Endothelial cell of umbilical vein (primary cell): Measurements from ENCODE around the gene CD44. TPM values are rescaled to one million over a fixed set of nuclear protein-coding genes. Genes with fewer than 3 reads are reported as not detected.

Source experiments
- BruUV-seq: library from RNA; stranded (reverse); fragments of 400-500 nt; replicated peaks from 2 replicates; lab custom pipeline; 2021; lab: Mats Ljungman, UMichigan
- CTCF ChIA-PET: fragments of 300-600, 350-600 bp; sonication (Branson Sonifier 250); formaldehyde crosslinking; loops from one replicate; lab custom pipeline; 2021; ENCODE audit warnings: antibody characterized with exemption, inconsistent platforms; lab: Charles Lee
- POLR2A ChIA-PET: fragments of 300-600, 350-600 bp; sonication (Branson Sonifier 250); formaldehyde crosslinking; loops from one replicate; lab custom pipeline; 2021; ENCODE audit warnings: antibody characterized with exemption, inconsistent platforms; lab: Charles Lee
- DNase-seq: peaks from one replicate; pipeline ENCODE4 v3.0.0-alpha.2; 2011; ENCODE audit warnings: low read depth, low spot score
- FAIRE-seq: peaks from 2 replicates; lab custom pipeline; 2011; peaks lifted over from hg19 to GRCh38; lab: Jason Lieb, UNC
- H2AFZ ChIP-seq: 2 replicates; pipeline ENCODE4 v1.6.0; 2012; ENCODE audit warnings: low read depth, low read length, control low read depth, inconsistent platforms
- H3K27ac ChIP-seq: 2 replicates; pipeline ENCODE4 v1.5.1; 2011; ENCODE audit warnings: low read depth, mild to moderate bottlenecking, control low read depth, low read length, moderate library complexity; ENCODE audit not compliant: insufficient read depth
- H3K27me3 ChIP-seq, 2 experiments: 2 replicates each; pipeline versions ENCODE4 v1.6.0 to v1.6.1; 2011; ENCODE audit warnings: low read length in 2 of 2, mixed read lengths in 1 of 2; ENCODE audit not compliant: control insufficient read depth in 2 of 2, insufficient read depth in 2 of 2
- H3K36me3 ChIP-seq, 2 experiments: 2 replicates in 1 of 2; 3 replicates in 1 of 2; pipeline ENCODE4 v1.5.1; 2011; ENCODE audit warnings: low read length in 2 of 2, mild to moderate bottlenecking in 1 of 2, moderate library complexity in 1 of 2; ENCODE audit not compliant: control insufficient read depth in 2 of 2, insufficient read depth in 2 of 2; ENCODE audit errors: extremely low read depth in 1 of 2
- H3K4me1 ChIP-seq: 3 replicates; pipeline ENCODE4 v1.5.1; 2011; ENCODE audit warnings: mild to moderate bottlenecking, low read length; ENCODE audit not compliant: control insufficient read depth, insufficient read depth; ENCODE audit errors: extremely low read depth
- H3K4me2 ChIP-seq: 2 replicates; pipeline ENCODE4 v1.6.1; 2011; ENCODE audit warnings: low read length, control low read depth, mixed read lengths; ENCODE audit not compliant: insufficient read depth
- H3K4me3 ChIP-seq, 3 experiments: fragments of 200-600 bp in 1 of 3; sonication (generic), shearing (Covaris generic) in 1 of 3; replicated peaks in 1 of 3; 2 replicates each; pipeline ENCODE4 v1.5.1; 2011 to 2016; ENCODE audit warnings: control low read depth in 3 of 3, low read length in 3 of 3, mild to moderate bottlenecking in 2 of 3, inconsistent platforms in 1 of 3, low read depth in 1 of 3, moderate library complexity in 1 of 3; ENCODE audit not compliant: insufficient read depth in 1 of 3
- H3K79me2 ChIP-seq: 2 replicates; pipeline ENCODE4 v1.6.0; 2012; ENCODE audit warnings: low read length, inconsistent platforms; ENCODE audit not compliant: control insufficient read depth, insufficient read depth
- H3K9ac ChIP-seq: replicated peaks from 2 replicates; pipeline ENCODE3; 2011; ENCODE audit warnings: low read length, control low read depth; ENCODE audit not compliant: insufficient read depth; ENCODE audit errors: extremely low read depth
- H3K9me1 ChIP-seq: replicated peaks from 3 replicates; pipeline ENCODE4 v1.6.0; 2011; ENCODE audit warnings: mild to moderate bottlenecking, low read length; ENCODE audit not compliant: control insufficient read depth, insufficient read depth; ENCODE audit errors: extremely low read depth
- H3K9me3 ChIP-seq: replicated peaks from 2 replicates; pipeline ENCODE4 v1.5.1; 2012; ENCODE audit warnings: low read length, inconsistent platforms; ENCODE audit not compliant: control insufficient read depth, insufficient read depth
- H4K20me1 ChIP-seq: replicated peaks from 2 replicates; pipeline ENCODE3; 2011; ENCODE audit warnings: mild to moderate bottlenecking, low read length; ENCODE audit not compliant: control insufficient read depth, insufficient read depth; ENCODE audit errors: extremely low read depth
- EZH2 ChIP-seq: IDR thresholded peaks from 2 replicates; pipeline ENCODE4 v1.6.1; 2012; ENCODE audit warnings: borderline replicate concordance, low read depth, mild to moderate bottlenecking, moderate library complexity, low read length, inconsistent platforms; ENCODE audit not compliant: severe bottlenecking
- FOS ChIP-seq: IDR thresholded peaks from 2 replicates; pipeline ENCODE4 v1.6.1; 2011; ENCODE audit warnings: mild to moderate bottlenecking, low read length, moderate library complexity, borderline replicate concordance; ENCODE audit not compliant: insufficient read depth
- GATA2 ChIP-seq: IDR thresholded peaks from 2 replicates; pipeline ENCODE4 v1.7.0; 2011; ENCODE audit warnings: low read depth, mild to moderate bottlenecking, moderate library complexity, mixed read lengths, low read length; ENCODE audit not compliant: insufficient read length, insufficient read depth
- JUN ChIP-seq: IDR thresholded peaks from 2 replicates; pipeline ENCODE4 v1.6.1; 2011; ENCODE audit warnings: borderline replicate concordance, low read depth; ENCODE audit not compliant: insufficient read length, insufficient read depth
- MYC ChIP-seq: IDR thresholded peaks from one replicate; pipeline ENCODE4 v1.6.1; 2011; ENCODE audit warnings: mild to moderate bottlenecking, low read depth, low read length
- POLR2A ChIP-seq: IDR thresholded peaks from 2 replicates; pipeline ENCODE4 v1.6.1; 2012; ENCODE audit warnings: low read depth, mild to moderate bottlenecking, control low read depth, low read length
- POLR2AphosphoS5 ChIP-seq: IDR thresholded peaks from 2 replicates; pipeline ENCODE4 v1.6.1; 2012; ENCODE audit warnings: low read depth, mild to moderate bottlenecking, control low read depth, low read length, moderate library complexity; ENCODE audit not compliant: insufficient read depth
- dilution Hi-C: fragments of 300-500 bp; cut with MboI; formaldehyde crosslinking; loops from one replicate; pipeline ENCODE4 v1.15.0; 2019; ENCODE audit warnings: low sequenced_read_pairs; ENCODE audit not compliant: extremely low pct_ligation_motif_present
- intact Hi-C: fragments of 100-400 bp; cut with micrococcal nuclease; formaldehyde crosslinking; loops from one replicate; pipeline ENCODE4 v1.10.0; 2022
- polyA plus RNA-seq, 4 experiments: library from polyadenylated mRNA; depleted of rRNA in 3 of 4; stranded (reverse) in 3 of 4; unstranded in 1 of 4; fragments of >200 nt; gene quantifications; 2 replicates each; pipeline versions ENCODE4 v1.2.1 to v1.2.3, GENCODE V29; 2011 to 2012; ENCODE audit warnings: missing spikeins in 1 of 4
- total RNA-seq: library from RNA; stranded (reverse); gene quantifications from 2 replicates; pipeline ENCODE4 v1.2.3, GENCODE V29; 2021
- TF ChIP-seq, protein P1 (sequence below), 2 donors: IDR thresholded peaks; 1 replicate in 1 of 2; 2 replicates in 1 of 2; pipeline ENCODE4 v1.5.1; 2011; ENCODE audit warnings: low read length in 2 of 2, mild to moderate bottlenecking in 2 of 2, moderate library complexity in 2 of 2, control low read depth in 1 of 2, inconsistent platforms in 1 of 2, low read depth in 1 of 2; ENCODE audit not compliant: insufficient read depth in 1 of 2; ENCODE audit errors: extremely low read depth in 1 of 2
- TF ChIP-seq, protein P2 (sequence below): IDR thresholded peaks from 2 replicates; pipeline ENCODE4 v1.6.1; 2011; ENCODE audit not compliant: insufficient read depth, insufficient read length

Gene CD44
- total and polyA plus RNA-seq, 2 donors (not counting 3 experiments of a cell fraction or from before 2014, with no cell fraction given) = 25.5 to 26.3 TPM

DNA sequence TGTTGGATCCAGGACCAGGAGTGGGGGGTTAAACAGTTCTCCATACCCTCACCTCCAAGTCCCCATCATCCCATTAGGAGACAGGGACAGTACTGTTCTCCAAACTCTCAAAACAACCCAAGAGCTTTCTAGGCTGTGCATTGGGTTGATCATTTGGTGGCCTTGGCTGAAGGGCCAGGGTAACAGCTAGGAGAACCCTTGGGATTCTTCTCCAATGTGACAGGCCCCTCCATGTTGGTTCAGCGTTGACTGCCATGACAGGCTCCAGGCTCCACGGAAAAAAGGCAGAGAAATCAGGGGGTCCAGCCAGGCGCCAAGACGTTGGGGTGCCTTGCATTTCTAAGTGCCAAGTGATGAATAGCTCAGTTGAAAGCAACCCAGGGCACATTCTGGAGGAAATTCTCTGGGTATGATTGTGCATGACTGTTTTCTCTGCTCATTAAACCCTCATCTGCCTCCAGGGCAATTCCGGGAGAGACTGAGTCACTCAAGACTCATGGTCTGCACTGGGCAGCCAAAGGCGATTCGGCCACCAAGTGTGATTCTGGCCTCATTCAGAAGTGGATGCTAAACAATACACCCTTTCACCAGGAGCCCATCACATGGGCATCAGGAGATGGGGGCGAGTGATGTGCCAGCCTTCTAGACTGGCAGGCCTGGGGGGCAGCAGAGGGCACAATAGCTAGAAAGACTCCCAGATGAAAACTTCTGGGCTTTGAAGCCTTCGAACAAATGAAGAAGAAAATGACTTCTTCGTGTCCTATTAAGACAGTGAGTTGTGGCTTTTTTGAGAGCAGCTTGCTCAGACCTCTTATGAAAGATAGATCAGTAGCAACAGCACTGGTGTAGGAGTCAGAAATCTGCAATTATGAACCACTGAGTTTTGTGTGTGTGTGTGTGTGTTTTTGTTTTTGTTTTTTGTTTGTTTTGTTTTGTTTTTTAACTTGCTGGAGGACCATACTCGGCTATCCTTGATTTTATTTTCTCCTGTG is 27.7 kb downstream of the CD44 start:
- ChIA-PET POLR2A (interaction anchor here (0.5 kb wide), 1 partner anchor 26 kb away, joined by 3 read pairs; no protein-coding TSS in a partner anchor), CTCF (interaction anchor here (0.8 to 2.5 kb wide), 4 partner anchors 12 to 131 kb away, joined by 3 to 5 read pairs (median 4); partner anchors contain the start of gene CD44)
- dilution Hi-C loops (no loop called here), intact Hi-C loops (loop anchor here (2.0 to 5.0 kb wide), 3 partner anchors 28 to 134 kb away; partner anchors contain the start of gene CD44)
- no peak overlapping the region for H3K4me3 ChIP-seq
- H3K9me1 ChIP-seq = no peaks in the 10 kb centered on the region
- H2AFZ ChIP-seq = no peak overlapping the region
- TF ChIP-seq MYC (no peak), POLR2A (no peak), FOS (peak; percentile 99), EZH2 (no peak), POLR2AphosphoS5 (peak; percentile 81), JUN (peak; percentile 23), GATA2 (peak; percentile 35)
- TF ChIP-seq, protein P1, sequence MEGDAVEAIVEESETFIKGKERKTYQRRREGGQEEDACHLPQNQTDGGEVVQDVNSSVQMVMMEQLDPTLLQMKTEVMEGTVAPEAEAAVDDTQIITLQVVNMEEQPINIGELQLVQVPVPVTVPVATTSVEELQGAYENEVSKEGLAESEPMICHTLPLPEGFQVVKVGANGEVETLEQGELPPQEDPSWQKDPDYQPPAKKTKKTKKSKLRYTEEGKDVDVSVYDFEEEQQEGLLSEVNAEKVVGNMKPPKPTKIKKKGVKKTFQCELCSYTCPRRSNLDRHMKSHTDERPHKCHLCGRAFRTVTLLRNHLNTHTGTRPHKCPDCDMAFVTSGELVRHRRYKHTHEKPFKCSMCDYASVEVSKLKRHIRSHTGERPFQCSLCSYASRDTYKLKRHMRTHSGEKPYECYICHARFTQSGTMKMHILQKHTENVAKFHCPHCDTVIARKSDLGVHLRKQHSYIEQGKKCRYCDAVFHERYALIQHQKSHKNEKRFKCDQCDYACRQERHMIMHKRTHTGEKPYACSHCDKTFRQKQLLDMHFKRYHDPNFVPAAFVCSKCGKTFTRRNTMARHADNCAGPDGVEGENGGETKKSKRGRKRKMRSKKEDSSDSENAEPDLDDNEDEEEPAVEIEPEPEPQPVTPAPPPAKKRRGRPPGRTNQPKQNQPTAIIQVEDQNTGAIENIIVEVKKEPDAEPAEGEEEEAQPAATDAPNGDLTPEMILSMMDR (IDR thresholded peaks at IDR 0.05; ENCODE audit: extremely low read depth in 1 of 2, insufficient read depth in 1 of 2, low read depth in 1 of 2, low read length in 2 of 2) = no peak
- TF ChIP-seq, protein P2, sequence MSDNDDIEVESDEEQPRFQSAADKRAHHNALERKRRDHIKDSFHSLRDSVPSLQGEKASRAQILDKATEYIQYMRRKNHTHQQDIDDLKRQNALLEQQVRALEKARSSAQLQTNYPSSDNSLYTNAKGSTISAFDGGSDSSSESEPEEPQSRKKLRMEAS = no peak
- peak overlapping the region; percentile 58 for H3K4me2 ChIP-seq
- BruUV-seq = no TSS peak
- DNase-seq (peak; percentile 70), FAIRE-seq (peak; percentile 70)
- no peaks in the 10 kb centered on the region for H3K9me3 ChIP-seq
- H3K27ac ChIP-seq = peak overlapping the region; percentile 84
- H3K9ac ChIP-seq = peak overlapping the region; percentile 18
- peaks cover 39% of the 10 kb centered on the region for H3K4me1 ChIP-seq
- H4K20me1 ChIP-seq = no peaks in the 10 kb centered on the region
- H3K27me3 ChIP-seq = no peaks in the 10 kb centered on the region
- H3K36me3 ChIP-seq = no peaks in the 10 kb centered on the region
- peaks cover 84% of the 10 kb centered on the region for H3K79me2 ChIP-seq
